HuH-7.5 (cell line): ENCODE data around the gene LYPD3.
A peak's percentile ranks its signal among the peaks of the same experiment; 100 is the strongest.
"Not testable (repeated sequence)": the region's sequence is repeated elsewhere in the genome, so short reads cannot be mapped to it uniquely, and the experiment has no call there.

Source experiments
- DNase-seq: peaks from one replicate; pipeline ENCODE4 v3.0.0; 2011; ENCODE audit warnings: low spot score

The LYPD3 gene

DNA sequence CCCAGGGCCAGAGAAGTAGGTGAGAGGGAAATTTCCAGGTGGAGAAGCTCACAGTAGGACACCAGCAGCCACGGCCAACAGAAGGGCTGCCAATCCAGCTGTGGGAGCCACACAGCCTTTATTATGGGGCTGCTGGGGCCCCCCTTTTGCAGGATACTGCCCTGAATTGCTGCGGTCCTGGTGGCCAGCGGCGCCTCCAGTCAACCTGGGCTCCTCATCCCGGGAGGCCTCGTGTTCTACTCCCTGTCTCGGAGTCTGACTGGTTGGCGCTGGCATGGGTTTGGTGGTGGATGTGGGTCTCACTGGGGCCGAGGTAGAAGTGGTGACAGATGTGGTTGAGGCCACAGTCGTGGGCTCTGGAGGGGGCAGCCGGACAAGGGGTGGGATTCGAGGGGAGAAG lies 4.1 kb downstream of the LYPD3 start:
- no peak for DNase-seq

DNA sequence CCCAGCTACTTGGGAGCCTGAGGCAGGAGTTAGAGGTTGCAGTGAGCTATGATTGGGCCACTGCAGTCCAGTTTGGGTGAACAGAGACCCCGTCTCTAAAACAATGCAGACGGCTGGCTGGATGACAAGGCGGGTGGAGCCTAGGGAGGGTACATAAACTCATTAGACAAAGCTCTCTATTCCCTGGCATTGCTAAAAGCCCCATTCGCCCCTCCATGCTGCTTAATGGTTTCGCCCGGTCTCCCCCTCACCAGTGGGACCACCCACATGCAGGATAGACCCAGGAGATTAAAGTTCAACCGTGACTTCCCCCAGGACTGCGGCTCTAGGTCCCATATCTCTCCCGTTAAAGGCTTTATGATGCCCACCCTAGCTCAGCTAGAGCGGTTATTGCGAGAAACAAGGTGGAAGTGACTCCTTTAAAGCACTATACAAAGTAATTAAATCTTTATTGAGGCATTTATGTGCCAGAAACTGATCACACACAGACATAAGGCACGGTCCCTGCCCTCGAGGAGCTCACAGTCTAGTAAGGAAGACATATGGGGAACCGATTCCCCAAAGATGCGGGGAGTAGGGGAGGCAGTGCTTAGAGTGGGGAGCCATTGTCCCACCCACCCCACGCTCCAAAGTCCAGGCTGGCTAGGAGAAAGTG lies 4.9 kb downstream of the LYPD3 start:
- no peak for DNase-seq

GRCh38 chr19:43457809-43458208 lies 7.6 kb downstream of the LYPD3 start:
- DNase-seq = no peak

GRCh38 chr19:43455321-43456113 lies 9.9 kb downstream of the LYPD3 start:
- no peak for DNase-seq

DNA sequence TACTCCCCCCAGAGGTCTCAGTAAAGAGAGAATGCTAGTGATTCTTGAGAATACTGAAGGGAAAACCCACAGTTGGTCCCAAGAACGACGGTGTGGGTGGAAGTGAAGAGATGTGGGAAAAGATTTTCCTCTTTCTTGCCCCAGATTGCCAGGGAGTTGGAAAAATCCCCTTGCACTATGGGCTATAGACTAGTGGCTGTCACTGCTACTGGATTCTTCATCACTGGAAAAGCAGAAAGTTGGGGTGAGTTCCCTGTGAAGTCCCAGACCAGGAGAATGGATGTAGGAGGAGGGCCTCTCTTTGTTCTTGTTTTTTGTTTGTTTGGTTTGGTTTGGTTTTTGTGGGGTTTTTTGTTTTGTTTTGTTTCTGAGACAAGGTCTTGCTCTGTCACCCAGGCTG lies 11.4 kb downstream of the LYPD3 start:
- no peak for DNase-seq

- no peak for DNase-seq
Measured at GRCh38 chr19:43452582-43452981, 12.8 kb downstream of the LYPD3 start.

- DNase-seq = no peak
Measured at GRCh38 chr19:43450545-43450997, 14.8 kb downstream of the LYPD3 start.

DNA sequence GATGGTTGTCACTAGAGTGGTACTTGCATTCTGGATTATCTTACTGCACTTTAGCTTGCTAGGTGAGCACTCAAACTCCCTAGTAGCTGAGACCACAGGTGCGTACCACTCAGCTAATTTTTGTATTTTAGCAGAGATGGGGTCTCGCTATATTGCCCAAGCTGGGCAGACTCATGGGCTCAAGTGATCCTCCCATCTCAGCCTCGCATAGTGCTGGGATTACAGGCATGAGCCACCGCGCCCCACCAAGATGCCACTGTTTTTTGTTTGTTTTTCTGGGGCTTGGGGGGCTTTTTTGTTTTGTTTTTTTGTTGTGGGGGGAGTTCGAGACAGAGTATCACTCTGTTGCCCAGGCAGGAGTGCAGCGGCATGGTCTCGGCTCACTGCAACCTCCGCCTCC lies 17.8 kb downstream of the LYPD3 start:
- no peak for DNase-seq

- DNase-seq = peak; percentile 78
Measured at GRCh38 chr19:43446746-43447489, 18.5 kb downstream of the LYPD3 start.

- DNase-seq = no peak
Measured at GRCh38 chr19:43445426-43445825, 20.0 kb downstream of the LYPD3 start.

GRCh38 chr19:43444531-43445287 lies 20.7 kb downstream of the LYPD3 start:
- DNase-seq = no peak

DNA sequence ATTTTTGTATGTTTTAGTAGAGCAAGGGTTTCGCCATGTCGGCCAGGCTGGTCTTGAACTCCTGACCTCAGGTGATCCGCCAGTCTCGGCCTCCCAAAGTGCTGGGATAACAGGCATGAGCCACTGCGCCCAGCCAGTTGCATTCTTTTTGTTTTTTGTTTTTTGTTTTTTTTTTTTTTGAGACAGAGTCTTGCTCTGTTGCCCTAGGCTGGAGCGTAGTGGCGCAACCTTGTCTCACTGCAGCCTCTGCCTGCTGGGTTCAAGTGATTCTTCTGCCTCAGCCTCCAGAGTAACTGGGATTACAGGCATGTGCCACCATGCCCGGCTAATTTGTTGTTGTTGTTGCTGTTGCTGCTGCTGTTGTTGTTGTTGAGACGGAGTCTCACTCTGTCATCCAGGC lies 21.3 kb downstream of the LYPD3 start:
- DNase-seq = not testable (repeated sequence)

DNA sequence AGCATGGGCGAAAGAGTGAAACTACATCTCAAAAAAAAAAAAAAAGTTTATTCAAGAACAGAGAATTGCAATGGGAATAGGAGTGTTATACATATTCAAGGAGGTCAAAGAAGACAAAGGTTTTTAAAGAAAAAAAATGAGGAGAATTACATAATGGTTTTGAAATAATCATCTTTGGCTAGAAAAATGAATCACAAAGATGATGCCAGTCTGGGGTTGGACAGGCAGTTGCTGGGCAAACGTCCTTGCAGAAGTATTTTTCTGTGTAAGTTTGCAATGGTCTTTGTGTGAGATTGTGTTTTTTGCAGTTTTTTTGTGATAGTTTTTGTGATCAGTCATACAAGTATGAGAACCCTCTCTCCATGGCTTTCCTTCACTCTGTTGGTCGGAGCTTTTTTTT lies 23.7 kb downstream of the LYPD3 start:
- no peak for DNase-seq

DNA sequence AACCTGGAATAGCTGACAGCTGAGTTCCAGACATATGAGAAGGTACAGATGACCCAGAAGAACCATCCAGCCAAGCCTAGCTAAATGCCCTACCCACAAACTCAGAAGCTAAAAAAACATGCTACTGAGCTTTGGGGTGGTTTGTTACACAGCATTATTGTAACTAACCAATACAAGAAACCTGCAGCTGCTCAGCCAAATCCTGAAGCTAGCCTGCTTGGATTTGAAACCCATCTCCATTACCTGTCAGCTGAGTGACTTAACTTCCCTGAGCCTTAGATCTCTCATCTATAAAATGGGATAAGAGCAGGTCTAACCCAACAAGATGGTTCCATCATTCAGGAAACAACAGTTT lies 25.7 kb downstream of the LYPD3 start:
- DNase-seq = no peak

- no peak for DNase-seq
Measured at GRCh38 chr19:43439032-43439708, 26.2 kb downstream of the LYPD3 start.

GRCh38 chr19:43438291-43439031 lies 26.9 kb downstream of the LYPD3 start:
- no peak for DNase-seq

DNA sequence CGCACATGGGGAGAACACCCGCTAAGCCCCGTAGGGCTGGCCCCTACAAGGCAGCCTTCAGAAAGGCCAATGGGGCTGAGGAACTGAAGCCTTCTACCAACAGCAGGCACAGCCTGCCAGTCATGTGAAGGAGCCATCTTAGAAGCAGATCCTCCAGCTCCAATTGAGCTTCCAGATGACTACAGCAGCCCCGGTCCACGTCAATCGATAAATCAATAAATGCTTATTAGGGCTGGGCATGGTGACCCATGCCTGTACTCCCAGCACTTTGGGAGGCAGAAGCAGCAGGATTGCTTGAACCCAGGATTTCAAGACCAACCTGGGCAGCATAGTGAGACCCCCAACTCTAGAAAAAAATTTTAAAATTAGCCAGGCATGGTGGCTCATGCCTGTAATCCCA lies 27.7 kb downstream of the LYPD3 start:
- DNase-seq = no peak

GRCh38 chr19:43437284-43437683 lies 28.1 kb downstream of the LYPD3 start:
- DNase-seq = not testable (repeated sequence)

DNA sequence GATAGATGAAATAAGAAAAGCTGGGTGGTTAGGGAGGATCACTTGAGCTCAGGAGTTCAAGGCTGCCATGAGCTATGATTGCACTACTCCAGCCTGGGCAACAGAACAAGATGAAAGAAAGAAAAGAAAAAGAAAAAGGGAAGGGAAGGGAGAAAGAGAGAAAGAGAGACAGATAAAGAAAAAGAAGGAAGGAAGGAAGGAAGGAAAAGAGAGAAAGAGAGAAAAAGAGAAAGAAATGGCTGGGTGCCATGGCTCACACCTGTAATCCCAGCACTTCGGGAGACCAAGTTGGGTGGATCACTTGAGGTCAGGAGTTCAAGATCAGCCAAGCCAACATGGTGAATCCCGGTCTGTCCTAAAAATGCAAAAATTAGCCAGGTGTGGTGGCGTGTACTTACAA lies 29.6 kb downstream of the LYPD3 start:
- DNase-seq = no peak

- DNase-seq = no peak
Measured at GRCh38 chr19:43433689-43434088, 31.7 kb downstream of the LYPD3 start.

GRCh38 chr19:43433358-43433673 lies 32.1 kb downstream of the LYPD3 start:
- DNase-seq = no peak
